Measurements from ENCODE around the gene ATP8B2.

ATP8B2 gene

GRCh38 chr1:154400381-154400801, 75.1 kb downstream of the ATP8B2 start:
- DNase-seq: no peak

Data from SHP77 treated with DMSO at 0.1 percent for 48 hours (cell line).